H1 (cell line): ENCODE results near the gene PLIN4. TPM values are rescaled to one million over a fixed set of nuclear protein-coding genes. Genes with fewer than 3 reads are reported as not detected.

Experiments used
- CTCF ChIA-PET: fragments of 300-600 bp; sonication (Branson Sonifier 250); formaldehyde crosslinking; loops from one replicate; lab custom pipeline; 2021; ENCODE audit not compliant: partially characterized antibody; lab: Charles Lee
- POLR2A ChIA-PET: fragments of 300-600 bp; sonication (Branson Sonifier 250); formaldehyde crosslinking; loops from one replicate; lab custom pipeline; 2021; ENCODE audit warnings: inconsistent platforms; ENCODE audit not compliant: partially characterized antibody; lab: Charles Lee
- DNase-seq, 2 experiments: peaks; one replicate each; pipeline versions ENCODE4 v3.0.0 to v3.0.0-alpha.2; 2010 to 2022; ENCODE audit warnings: low spot score in 2 of 2, low read depth in 1 of 2, mixed read lengths in 1 of 2
- FAIRE-seq: peaks from 2 replicates; lab custom pipeline; 2011; peaks lifted over from hg19 to GRCh38; lab: Jason Lieb, UNC
- H2AFZ ChIP-seq: 2 replicates; pipeline ENCODE4 v1.8.1; 2012; ENCODE audit warnings: low read length, inconsistent platforms
- H2AK5ac ChIP-seq: 2 replicates; pipeline ENCODE4 v1.6.1; 2013; ENCODE audit warnings: low read depth, low read length
- H2BK120ac ChIP-seq: replicated peaks from 2 replicates; pipeline ENCODE3; 2013; ENCODE audit warnings: low read depth, low read length, inconsistent platforms
- H2BK12ac ChIP-seq: 2 replicates; pipeline ENCODE4 v1.6.1; 2013; ENCODE audit warnings: low read depth, low read length
- H2BK15ac ChIP-seq: 2 replicates; pipeline ENCODE4 v1.6.1; 2013; ENCODE audit warnings: low read length
- H2BK20ac ChIP-seq: 2 replicates; pipeline ENCODE4 v1.6.1; 2013; ENCODE audit warnings: low read length
- H2BK5ac ChIP-seq: 2 replicates; pipeline ENCODE4 v1.6.1; 2013; ENCODE audit warnings: low read depth, low read length
- H3K14ac ChIP-seq: 2 replicates; pipeline ENCODE4 v1.6.1; 2013; ENCODE audit warnings: inconsistent platforms; ENCODE audit not compliant: insufficient read length
- H3K18ac ChIP-seq: 2 replicates; pipeline ENCODE4 v1.6.1; 2013; ENCODE audit warnings: low read length; ENCODE audit errors: extremely low read depth
- H3K23ac ChIP-seq: 2 replicates; pipeline ENCODE4 v1.6.1; 2013; ENCODE audit warnings: inconsistent platforms; ENCODE audit not compliant: insufficient read length
- H3K23me2 ChIP-seq: 2 replicates; pipeline ENCODE4 v1.6.1; 2013; ENCODE audit warnings: low read depth, low read length
- H3K27ac ChIP-seq: 2 replicates; pipeline ENCODE4 v1.6.1; 2011; ENCODE audit warnings: low read depth, low read length, inconsistent platforms
- H3K27me3 ChIP-seq, 4 experiments: replicated peaks in 1 of 4; 1 replicate in 1 of 4; 2 replicates in 3 of 4; pipeline versions ENCODE4 v1.6.1 to v1.8.1; 2011 to 2013; ENCODE audit warnings: low read length in 3 of 4, mild to moderate bottlenecking in 3 of 4, inconsistent platforms in 2 of 4, mixed read lengths in 2 of 4, moderate library complexity in 1 of 4; ENCODE audit not compliant: control insufficient read depth in 3 of 4, insufficient read depth in 3 of 4; ENCODE audit errors: extremely low read depth in 1 of 4
- H3K36me3 ChIP-seq, 4 experiments: 2 replicates each; pipeline versions ENCODE4 v1.6.1 to v1.8.1; 2011 to 2013; ENCODE audit warnings: mild to moderate bottlenecking in 4 of 4, low read length in 3 of 4, moderate library complexity in 2 of 4, control low read depth in 1 of 4, inconsistent platforms in 1 of 4; ENCODE audit not compliant: insufficient read depth in 4 of 4, control insufficient read depth in 2 of 4
- H3K4ac ChIP-seq: replicated peaks from 2 replicates; pipeline ENCODE3; 2013; ENCODE audit warnings: low read length, low read depth, mixed read lengths, inconsistent platforms; ENCODE audit not compliant: insufficient read length
- H3K4me1 ChIP-seq, 4 experiments: replicated peaks in 1 of 4; 1 replicate in 1 of 4; 2 replicates in 3 of 4; pipeline versions ENCODE4 v1.6.1 to v1.8.1; 2011 to 2013; ENCODE audit warnings: low read length in 3 of 4, inconsistent platforms in 2 of 4, mixed read lengths in 1 of 4; ENCODE audit not compliant: insufficient read depth in 4 of 4, control insufficient read depth in 3 of 4
- H3K4me2 ChIP-seq, 2 experiments: 2 replicates each; pipeline versions ENCODE4 v1.6.1 to v1.8.1; 2011 to 2013; ENCODE audit warnings: low read depth in 2 of 2, low read length in 2 of 2, control low read depth in 1 of 2, inconsistent platforms in 1 of 2, mild to moderate bottlenecking in 1 of 2; ENCODE audit not compliant: insufficient read depth in 1 of 2
- H3K4me3 ChIP-seq, 4 experiments: fragments of 200-600, 300-600 bp in 1 of 4; sonication (generic), shearing (Covaris generic), sonication (Bioruptor Twin) in 1 of 4; 2 replicates each; pipeline versions ENCODE4 v1.5.1 to v1.8.1; 2011 to 2016; ENCODE audit warnings: low read length in 4 of 4, low read depth in 3 of 4, control low read depth in 2 of 4, inconsistent platforms in 2 of 4, mild to moderate bottlenecking in 2 of 4, mixed read lengths in 1 of 4, moderate library complexity in 1 of 4; ENCODE audit not compliant: insufficient read depth in 2 of 4; ENCODE audit errors: extremely low read depth in 1 of 4
- H3K56ac ChIP-seq: replicated peaks from 2 replicates; pipeline ENCODE3; 2013; ENCODE audit warnings: low read depth, mild to moderate bottlenecking, mixed read lengths, low read length, inconsistent platforms; ENCODE audit not compliant: insufficient read length
- H3K79me1 ChIP-seq: 2 replicates; pipeline ENCODE4 v1.6.1; 2013; ENCODE audit warnings: low read depth, low read length, control low read depth
- H3K79me2 ChIP-seq, 2 experiments: 2 replicates each; pipeline versions ENCODE4 v1.6.1 to v1.8.1; 2012 to 2013; ENCODE audit warnings: low read length in 2 of 2, mild to moderate bottlenecking in 2 of 2, inconsistent platforms in 1 of 2; ENCODE audit not compliant: insufficient read depth in 2 of 2, control insufficient read depth in 1 of 2
- H3K9ac ChIP-seq, 4 experiments: replicated peaks in 1 of 4; 1 replicate in 1 of 4; 2 replicates in 3 of 4; pipeline versions ENCODE4 v1.6.1 to v1.8.1; 2011 to 2013; ENCODE audit warnings: low read depth in 3 of 4, low read length in 3 of 4, control low read depth in 2 of 4, mild to moderate bottlenecking in 2 of 4, moderate library complexity in 2 of 4, inconsistent platforms in 1 of 4; ENCODE audit errors: extremely low read depth in 1 of 4
- H3K9me3 ChIP-seq, 2 experiments: 2 replicates each; pipeline versions ENCODE4 v1.6.1 to v1.8.1; 2012 to 2013; ENCODE audit warnings: mild to moderate bottlenecking in 2 of 2, moderate library complexity in 2 of 2, control low read depth in 1 of 2, inconsistent platforms in 1 of 2, low read depth in 1 of 2, low read length in 1 of 2, mixed read lengths in 1 of 2; ENCODE audit not compliant: insufficient read depth in 2 of 2
- H4K20me1 ChIP-seq, 2 experiments: replicated peaks in 1 of 2; 2 replicates each; pipeline versions ENCODE3 to v1.8.1; 2011 to 2013; ENCODE audit warnings: inconsistent platforms in 2 of 2, low read length in 2 of 2, mild to moderate bottlenecking in 1 of 2; ENCODE audit not compliant: insufficient read depth in 2 of 2, control insufficient read depth in 1 of 2
- H4K5ac ChIP-seq: 2 replicates; pipeline ENCODE4 v1.6.1; 2013; ENCODE audit warnings: low read length, low read depth, mixed read lengths, inconsistent platforms; ENCODE audit not compliant: insufficient read length
- H4K8ac ChIP-seq: 2 replicates; pipeline ENCODE4 v1.8.0; 2013; ENCODE audit warnings: mild to moderate bottlenecking, moderate library complexity, low read length, inconsistent platforms; ENCODE audit not compliant: insufficient read depth; ENCODE audit errors: extremely low read depth
- H4K91ac ChIP-seq: replicated peaks from 2 replicates; pipeline ENCODE3; 2013; ENCODE audit warnings: low read length, mixed read lengths, inconsistent platforms; ENCODE audit not compliant: insufficient read length
- KDM1A ChIP-seq: fragments of 200-600, 300-600 bp; sonication (generic); IDR thresholded peaks from 2 replicates; pipeline ENCODE4 v1.7.1; 2016; ENCODE audit warnings: mild to moderate bottlenecking, low read length, borderline replicate concordance
- YY1 ChIP-seq: IDR thresholded peaks from 2 replicates; pipeline ENCODE4 v1.6.1; 2011; ENCODE audit warnings: low read depth, mild to moderate bottlenecking, low read length
- WGBS, 2 experiments: shearing (Covaris generic) in 1 of 2; methylation state at CpG; one replicate each; pipeline versions ENCODE4 v1.1.6 to v1.1.7; 2013 to 2015; ENCODE audit warnings: low lambda C conversion rate in 2 of 2, mixed read lengths in 2 of 2, inconsistent platforms in 1 of 2, low coverage in 1 of 2, missing lambda C conversion rate in 1 of 2; ENCODE audit not compliant: insufficient replicate concordance in 2 of 2, insufficient coverage in 1 of 2, insufficient read length in 1 of 2; ENCODE audit errors: extremely low coverage in 1 of 2, missing lambda C conversion rate in 1 of 2; 5-methylcytosine and 5-hydroxymethylcytosine counted together
- polyA plus RNA-seq, 7 experiments: library from polyadenylated mRNA; depleted of rRNA in 3 of 7; stranded (reverse) in 5 of 7; unstranded in 2 of 7; fragments of >200 nt in 5 of 7; fragments of 200-250 nt in 2 of 7; gene quantifications; 1 replicate in 5 of 7; 2 replicates in 1 of 7; 4 replicates in 1 of 7; pipeline versions ENCODE4 v1.2.1 to v1.2.3, GENCODE V29; 2011 to 2013; ENCODE audit warnings: missing spikeins in 2 of 7, mixed read lengths in 2 of 7
- total RNA-seq: library from RNA; stranded (reverse); fragmentation: NEBNext Ultra II Directional; extraction: Animal tissue kit (Norgen Biotek cat#: 25700); gene quantifications from 2 replicates; pipeline ENCODE4 v1.2.1, GENCODE V29; 2021

The PLIN4 gene
- total and polyA plus RNA-seq, 2 of the 8 experiments (the other 6 are each of a cell fraction or from before 2014, with no cell fraction given) = 0.35 to 0.45 TPM

DNA sequence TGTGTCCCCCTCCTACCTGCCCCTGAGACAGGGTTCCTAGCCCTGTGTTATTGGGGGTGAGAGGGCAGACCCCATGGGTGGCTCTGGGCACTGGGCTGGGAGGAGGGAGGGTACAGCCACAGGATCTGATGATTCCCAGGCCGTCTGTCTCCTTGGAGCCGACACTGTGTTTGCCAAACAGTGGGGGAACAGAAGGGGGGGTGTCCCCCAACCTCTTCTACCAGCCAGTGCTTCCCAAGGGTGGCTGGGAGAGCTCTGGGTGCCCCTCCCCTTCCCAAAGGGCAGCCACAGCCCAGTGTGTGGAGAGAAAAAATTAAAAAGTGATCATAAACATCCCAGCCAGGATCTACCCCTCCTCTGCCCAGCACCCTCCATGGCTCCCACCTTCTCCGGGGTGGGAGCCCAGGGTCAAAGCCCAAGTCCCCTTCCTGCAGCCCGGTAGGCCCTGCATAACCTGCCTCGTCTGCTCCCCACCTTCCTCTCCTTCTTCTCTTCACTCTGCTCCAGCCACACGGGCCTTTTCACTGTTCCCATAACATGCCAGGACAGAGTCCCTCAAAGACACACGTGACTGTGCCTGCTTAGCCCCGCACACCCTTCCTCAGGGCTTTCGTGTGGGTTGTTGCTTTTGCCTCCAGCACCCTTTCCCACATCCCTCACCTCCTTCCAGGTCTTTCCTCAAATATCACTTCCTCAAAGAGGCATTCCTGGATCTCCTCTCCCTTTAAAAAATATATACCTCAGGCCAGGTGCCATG is 1.4 kb upstream of the PLIN4 start:
- Histone ChIP-seq H3K18ac (no peak overlapping the region), H2BK15ac (no peak overlapping the region), H2AK5ac (peak overlapping the region; percentile 65; the same call in 1 of the 2 replicates), H3K23me2 (no peaks in the 10 kb centered on the region), H4K5ac (no peak overlapping the region), H2BK12ac (0 out of 2 replicates have a peak overlapping the region, but pooled peaks have one; percentile 9), H3K27ac (no peak overlapping the region), H3K56ac (no peak overlapping the region), H3K4me1 (peaks cover 0 to 3% (median under 1%) of the 10 kb centered on the region in 4 experiments; a peak in 4 of 7 replicates), H3K23ac (no peak overlapping the region), H3K4me3 (no peak overlapping the region), H2BK120ac (no peak overlapping the region), H3K4me2 (no peak overlapping the region), H2BK20ac (no peak overlapping the region), H3K9me3 (no peaks in the 10 kb centered on the region), H3K9ac (no peak overlapping the region; a peak in 1 of 7 replicates), H2BK5ac (no peak overlapping the region), H4K8ac (no peak overlapping the region; the same call in 1 of the 2 replicates), H3K27me3 (peaks cover 0 to 21% (median 15%) of the 10 kb centered on the region in 4 experiments; a peak in 5 of 7 replicates), H3K14ac (no peak overlapping the region), H2AFZ (no peak overlapping the region), H4K20me1 (no peaks in the 10 kb centered on the region), H3K79me2 (no peaks in the 10 kb centered on the region), H3K4ac (no peak overlapping the region), H4K91ac (no peak overlapping the region), H3K36me3 (no peaks in the 10 kb centered on the region)
- no peak for DNase-seq
- FAIRE-seq = no peak
- WGBS, 2 experiments = 84% methylated on average over 8 of the region's 9 CpGs; no CpG with 5 or more reads in 1 of the 2 experiments
- ChIA-PET CTCF (interaction anchor here (1.8 to 8.9 kb wide), 2 partner anchors 10 to 18 kb away, joined by 3 to 174 read pairs; partner anchors contain the start of genes LRG1 and PLIN5), POLR2A (interaction anchor here (1.2 to 3.8 kb wide), 4 partner anchors 12 to 113 kb away, joined by 3 to 27 read pairs (median 9); partner anchors contain the start of gene PLIN5)
- TF ChIP-seq YY1 (no peak), KDM1A (0 out of 2 replicates have a peak, but pooled peaks have one; percentile 12)
- TF ChIP-seq, all 59 proteins: peak for 1
- no peaks in the 10 kb centered on the region for H3K79me1 ChIP-seq
